GM19239 (cell line): ENCODE data around the gene SEC61A1.

Source experiments
- DNase-seq: peaks from one replicate; pipeline ENCODE4 v3.0.0; 2011; ENCODE audit warnings: low spot score; ENCODE audit not compliant: insufficient read length
- FAIRE-seq: peaks from 2 replicates; lab custom pipeline; 2011; peaks lifted over from hg19 to GRCh38; lab: Jason Lieb, UNC

The SEC61A1 gene

DNA sequence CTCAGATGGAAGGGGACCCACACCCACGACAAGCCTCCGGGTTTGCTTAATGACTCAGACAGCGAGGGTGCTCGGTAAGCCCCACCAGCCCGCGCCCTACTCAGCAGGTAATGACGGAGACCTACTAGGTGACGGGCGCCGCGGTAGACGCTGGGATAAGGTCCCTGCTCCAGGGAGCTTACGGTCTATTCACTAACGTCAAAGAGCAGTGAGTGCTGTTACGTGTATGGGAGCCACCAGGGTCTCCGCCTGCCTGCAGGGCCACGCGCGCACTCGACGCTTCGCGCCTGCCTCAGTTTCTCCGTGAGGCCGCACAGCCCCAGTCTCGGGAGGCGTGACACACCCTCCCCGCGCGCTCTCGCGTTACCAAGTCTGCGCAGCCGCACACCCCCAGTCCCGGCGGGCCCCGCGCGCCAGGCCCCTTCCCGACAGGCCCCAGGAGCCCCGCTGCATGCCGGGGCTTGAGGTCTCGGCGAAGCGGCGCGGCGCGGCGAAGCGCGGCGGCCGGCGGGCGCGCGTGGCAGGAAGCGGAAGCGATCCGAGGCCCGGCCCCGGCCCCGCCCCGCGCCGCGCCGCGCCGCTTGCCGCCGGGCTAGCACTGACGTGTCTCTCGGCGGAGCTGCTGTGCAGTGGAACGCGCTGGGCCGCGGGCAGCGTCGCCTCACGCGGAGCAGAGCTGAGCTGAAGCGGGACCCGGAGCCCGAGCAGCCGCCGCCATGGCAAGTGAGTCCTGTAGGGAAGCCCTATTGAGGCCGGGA is at the start of gene SEC61A1:
Gene SEC61A1 (plus strand): TSS at position 601 of the 758 bp plus-strand sequence. CDS start 116 bp downstream, at position 717.
- FAIRE-seq (peak; percentile 83), DNase-seq (peak; percentile 98)

DNA sequence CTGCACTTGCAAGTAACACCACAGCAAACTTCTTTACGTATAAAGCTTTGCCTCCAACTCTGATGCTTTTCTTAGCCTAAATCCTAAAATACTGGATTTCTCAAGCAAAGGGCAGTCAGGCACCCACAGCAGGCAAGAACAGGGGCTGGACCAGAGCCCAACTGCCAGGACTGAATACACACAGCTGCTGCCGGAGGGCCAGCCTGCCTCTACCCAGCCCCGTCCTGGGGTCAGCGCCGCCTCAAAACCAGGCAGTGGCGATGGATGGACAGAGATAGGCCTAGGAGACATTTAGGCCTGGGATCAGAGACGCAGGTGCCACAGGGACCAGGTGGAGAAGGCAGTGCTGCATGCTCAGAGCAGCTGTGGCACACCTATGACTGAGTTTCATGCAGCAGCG is 47.6 kb upstream of the SEC61A1 start:
- DNase-seq, result no peak
- FAIRE-seq, result no peak

DNA sequence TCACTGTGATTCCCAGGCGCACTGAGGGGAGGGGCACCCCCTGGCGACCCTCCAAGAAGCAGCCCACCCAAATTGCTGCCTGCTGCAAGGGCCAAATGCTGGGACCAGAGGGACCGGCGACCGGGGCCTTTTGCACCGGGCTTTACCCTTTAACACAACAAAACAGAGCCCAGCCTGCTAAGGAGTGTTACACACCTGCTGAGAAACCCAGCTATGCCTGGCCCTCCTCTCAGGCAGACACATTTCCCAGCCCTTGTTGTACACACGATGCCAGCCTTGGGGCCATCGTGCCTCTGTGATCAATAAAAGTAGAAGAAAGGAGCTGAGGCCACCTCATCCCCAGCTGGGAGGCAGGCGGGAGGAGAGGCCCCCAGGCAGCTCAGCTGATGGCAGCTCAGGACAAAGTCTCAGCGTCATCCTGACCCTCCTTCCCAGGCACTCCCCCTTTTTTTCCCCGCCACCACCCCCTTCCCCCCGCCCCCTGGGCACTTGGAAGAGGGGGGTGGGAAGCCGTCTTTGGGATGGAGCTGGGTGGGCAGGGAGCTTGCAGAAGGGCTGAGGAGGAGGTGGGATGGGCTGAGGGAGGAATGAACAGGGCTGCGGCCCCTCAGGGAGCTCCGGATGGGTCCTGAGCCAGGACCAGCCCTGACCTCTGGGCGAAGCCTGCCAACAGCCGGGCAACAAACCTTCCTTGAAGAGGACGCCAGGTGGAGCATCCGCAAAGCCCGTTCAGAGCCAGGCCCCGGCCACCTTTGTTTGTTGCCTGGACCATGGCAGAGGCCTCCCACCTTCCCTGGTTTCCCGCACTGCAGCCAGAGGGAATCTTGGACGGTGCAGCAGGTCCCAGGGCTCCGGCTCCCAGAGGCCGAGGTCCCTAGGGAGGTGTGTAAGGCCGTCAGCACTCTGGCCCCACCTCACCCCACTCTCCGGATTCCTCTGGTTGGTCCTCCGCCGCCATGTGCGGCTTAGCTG is 45.9 kb upstream of the SEC61A1 start:
- FAIRE-seq, result no peak
- DNase-seq, result no peak

DNA sequence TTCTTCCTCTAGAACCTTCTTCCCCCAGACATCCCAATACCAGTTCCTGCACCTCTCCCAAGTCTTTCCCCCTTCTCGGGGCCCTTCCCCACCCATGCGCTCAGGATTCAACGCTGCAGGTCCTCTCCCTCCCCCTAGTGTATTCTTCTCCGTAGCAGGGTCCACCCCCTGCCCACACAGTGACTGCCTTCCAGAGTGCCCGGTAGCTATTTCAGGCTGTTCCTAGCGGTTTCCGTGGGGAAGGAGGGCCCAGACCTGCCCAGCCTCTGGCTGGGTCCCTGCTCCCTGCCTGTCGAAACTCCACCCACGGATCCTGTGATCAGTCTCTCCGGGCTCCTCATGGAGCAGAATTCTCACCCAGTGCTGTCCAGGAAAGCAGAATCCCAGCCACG is 45.2 kb upstream of the SEC61A1 start:
- DNase-seq, result no peak

DNA sequence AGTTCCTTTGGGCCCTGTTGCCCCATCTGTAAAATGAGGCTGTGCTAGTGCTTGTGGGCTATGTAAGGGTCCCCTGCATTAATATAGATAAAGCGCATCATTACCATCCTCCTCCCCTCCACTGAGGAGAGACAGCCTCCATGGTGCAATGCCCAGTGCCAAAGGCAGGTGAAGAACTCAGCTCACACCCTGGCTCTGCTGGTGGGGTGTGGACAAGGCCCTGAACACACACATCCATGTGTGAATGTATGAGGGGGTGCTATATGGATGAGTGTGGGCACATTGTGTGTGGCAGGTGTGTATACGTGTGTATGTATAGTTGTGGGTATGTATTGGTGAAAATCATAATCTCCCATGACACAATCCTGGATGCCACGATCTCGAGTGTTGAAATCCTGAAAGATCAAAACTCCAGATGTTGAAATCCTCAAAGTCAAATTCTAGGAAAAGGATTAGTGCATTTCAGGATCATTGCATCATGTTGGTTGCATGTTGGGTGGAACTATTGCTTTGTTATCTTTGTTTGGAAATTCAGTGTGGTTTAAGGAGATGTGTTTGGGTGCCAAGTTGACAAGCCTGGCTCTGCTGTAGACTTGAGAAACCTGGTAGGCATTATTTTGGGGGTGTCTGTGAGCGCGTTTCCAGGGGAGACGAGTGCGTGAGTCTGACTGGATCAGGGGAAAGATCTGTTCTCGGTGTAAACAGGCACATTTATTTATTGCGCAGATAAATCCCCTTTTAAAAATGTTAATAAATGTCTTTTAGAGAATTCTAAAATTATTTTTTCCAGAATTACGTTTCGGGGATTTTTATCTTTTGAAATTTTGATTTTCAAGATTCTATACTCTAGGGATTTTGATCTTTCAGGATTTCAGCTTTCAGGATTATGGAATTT is 42.0 kb upstream of the SEC61A1 start:
- FAIRE-seq (no peak), DNase-seq (no peak)

More for the DNA sequence above, 45.2 kb upstream of the SEC61A1 start:
- no peak for FAIRE-seq

DNA sequence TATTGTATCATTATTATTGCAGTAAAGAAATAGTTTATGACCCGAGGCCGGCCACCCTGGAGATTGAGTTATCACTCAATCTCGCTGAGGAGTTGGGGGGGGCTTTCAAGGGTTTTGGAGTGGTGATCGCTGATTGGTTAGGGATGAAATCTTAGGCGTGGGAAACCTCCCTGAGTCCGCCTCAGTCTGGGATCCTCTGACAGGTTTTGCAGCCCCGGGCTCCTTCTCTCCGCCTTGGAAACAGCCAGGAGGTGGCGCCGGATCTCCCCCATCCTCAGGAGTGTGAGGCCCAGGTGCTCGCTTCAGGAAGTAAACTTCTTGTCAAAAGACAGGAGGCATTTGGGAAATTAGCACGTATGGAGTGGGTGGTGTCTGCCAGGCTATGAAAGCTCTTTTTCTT is 41.1 kb upstream of the SEC61A1 start:
- DNase-seq (no peak), FAIRE-seq (no peak)

DNA sequence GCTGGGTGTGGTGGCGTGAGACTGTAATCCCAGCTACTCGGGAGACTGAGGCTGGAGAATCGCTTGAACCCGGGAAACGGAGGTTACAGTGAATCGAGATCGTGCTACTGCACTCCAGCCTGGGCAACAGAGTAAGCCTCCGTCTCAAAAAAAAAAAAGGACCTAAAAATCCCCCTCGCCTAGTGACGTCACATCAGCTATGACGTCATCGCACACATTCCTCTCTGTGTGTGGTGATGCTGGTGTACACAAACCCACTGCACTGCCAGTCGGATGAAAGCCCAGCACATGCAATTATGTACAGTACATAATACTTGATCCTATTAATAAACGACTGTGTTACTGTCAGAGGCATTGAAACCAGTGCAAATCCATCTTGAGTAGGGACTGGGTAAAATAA is 40.2 kb upstream of the SEC61A1 start:
- DNase-seq, result no peak
- FAIRE-seq, result no peak

DNA sequence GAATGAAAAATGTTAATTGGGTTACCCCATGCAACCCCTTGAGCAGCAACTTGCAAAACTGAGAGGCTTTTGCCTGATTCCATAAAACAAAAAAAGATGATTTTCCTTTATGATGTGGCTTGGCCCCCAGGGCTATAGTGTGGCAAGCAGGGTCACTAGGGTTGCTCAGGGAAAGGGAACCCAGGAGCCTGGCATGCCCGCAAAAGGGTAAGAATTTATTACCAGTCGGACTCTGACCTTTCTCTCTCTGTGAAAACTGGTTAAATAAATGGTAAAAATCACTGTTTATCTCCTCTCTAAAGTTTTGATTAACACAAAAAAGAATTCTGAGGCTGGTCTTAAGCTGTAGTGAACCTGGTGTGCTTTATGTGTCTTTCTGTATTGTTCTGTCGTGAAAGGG is 37.7 kb upstream of the SEC61A1 start:
- DNase-seq, result no peak
- no peak for FAIRE-seq

DNA sequence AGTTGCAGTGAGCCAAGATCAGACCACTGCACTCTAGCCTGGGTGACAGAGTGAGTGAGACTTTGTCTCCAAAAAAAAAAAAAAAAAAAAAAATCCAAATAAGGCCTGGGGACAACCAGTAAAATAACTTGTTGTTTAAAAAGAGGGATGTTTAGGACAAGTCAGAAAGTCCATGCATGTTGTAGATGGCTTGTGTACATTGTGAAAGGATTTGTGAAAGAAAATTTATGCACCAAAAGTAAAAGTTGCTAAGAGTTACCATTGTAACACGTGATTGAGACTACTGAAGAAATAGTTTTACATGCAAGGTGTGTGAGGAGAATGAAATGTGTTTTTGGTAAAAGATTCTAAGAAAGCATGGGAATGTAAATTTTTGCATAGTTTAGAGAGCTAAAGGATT is 35.7 kb upstream of the SEC61A1 start:
- FAIRE-seq (no peak), DNase-seq (no peak)

DNA sequence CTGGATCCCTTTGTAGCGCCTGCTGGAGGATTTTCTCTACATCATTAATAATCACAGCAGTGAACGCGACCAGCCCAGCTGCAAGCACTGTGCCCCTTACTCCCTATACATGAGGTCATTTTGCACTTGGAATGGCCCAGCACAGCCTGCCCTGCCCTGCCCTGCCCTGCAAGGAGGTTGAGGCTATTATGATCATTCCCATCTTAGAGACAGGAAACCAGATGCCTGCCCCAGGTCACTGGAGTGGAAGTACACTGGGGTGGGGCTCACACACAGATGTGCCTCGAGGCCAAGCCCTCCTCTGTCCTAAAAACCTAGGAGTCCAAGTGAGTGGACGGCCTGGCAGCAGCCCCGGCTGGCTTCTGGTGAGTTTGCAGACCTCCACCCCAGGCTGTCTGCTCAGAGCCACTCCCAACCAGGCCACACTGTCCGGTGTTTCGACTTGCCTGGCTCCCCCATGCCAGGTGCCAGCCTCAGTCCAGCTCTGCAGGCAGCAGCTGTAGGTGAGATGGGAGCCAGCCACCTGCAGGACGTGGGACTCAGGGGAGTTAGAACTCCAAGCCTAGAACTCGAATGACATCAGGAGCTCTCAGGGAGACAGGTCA is 30.4 kb upstream of the SEC61A1 start:
- DNase-seq (no peak), FAIRE-seq (no peak)

DNA sequence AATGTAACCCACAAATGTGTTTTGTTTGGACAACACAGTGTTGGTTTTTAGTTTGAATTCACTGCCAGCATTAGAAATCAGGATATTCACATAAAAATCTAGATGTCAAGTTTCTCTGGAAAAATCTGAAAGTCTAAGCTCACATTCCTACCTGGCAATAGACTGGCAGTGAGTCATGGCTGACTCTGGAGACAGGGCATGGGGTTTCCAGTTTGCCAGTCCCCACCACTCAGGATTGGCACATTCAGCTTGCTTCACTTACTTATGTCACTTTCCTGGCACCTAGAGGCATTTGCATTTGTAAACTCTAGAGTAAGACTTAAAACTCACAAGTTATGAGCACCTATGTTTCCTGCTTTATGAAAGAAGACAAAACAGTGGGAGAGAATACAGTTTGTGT is 19.1 kb upstream of the SEC61A1 start:
- FAIRE-seq, result no peak
- DNase-seq, result no peak

DNA sequence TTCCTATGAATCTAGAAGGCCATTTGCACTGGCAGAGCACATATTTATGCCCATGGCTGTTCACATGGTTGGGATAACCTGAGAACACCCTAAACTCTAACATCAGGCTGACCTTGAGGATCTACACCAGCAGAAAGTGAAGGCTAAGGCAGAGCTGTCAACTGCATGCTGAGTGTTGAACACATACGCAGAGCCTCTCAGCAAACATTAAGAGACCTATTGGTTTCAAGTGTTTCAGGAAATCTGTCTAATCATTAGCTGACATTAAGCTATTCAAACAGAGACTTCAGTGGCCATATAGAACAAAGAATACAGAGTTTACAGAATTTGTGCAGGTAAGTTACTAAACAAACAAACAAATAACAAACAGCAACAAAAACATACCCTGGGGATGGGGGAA is 16.1 kb upstream of the SEC61A1 start:
- DNase-seq (no peak), FAIRE-seq (no peak)

DNA sequence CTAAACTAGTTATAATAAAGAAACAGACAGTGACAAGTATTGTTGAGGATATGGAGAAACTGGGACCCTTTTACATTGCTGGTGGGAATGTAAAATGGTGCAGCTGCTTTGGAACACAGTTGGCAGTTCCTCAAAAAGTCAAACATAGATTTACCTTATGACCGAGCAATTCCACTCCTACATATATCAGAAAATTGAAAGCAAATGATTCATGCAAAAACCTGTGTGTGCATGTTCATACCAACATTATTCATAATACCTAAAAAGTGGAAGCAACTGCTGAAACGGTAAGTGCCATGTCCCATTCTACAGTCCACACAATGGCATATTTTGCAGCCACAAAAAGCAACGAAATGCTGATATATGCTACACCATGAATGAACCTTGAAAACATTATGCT is 12.2 kb upstream of the SEC61A1 start:
- no peak for DNase-seq
- FAIRE-seq, result no peak

DNA sequence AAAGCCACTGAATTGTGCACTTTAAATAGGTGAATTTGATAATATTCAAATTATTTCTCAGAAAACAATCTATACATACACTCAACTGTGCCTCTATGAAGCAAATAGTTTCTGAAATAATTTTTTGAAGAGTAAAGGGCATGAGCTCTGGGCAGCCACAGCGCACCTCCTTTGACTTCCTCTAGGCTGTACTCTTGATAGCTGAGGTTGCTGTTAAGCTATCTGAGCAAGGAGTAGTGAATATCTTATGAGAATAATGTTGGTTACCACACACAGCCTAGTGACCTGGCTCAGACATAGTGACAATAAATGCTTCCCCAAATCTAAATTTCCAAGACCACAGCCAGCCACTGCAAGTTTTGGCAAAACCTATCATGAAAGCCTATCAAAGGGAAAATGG is 11.6 kb upstream of the SEC61A1 start:
- DNase-seq (no peak), FAIRE-seq (no peak)

DNA sequence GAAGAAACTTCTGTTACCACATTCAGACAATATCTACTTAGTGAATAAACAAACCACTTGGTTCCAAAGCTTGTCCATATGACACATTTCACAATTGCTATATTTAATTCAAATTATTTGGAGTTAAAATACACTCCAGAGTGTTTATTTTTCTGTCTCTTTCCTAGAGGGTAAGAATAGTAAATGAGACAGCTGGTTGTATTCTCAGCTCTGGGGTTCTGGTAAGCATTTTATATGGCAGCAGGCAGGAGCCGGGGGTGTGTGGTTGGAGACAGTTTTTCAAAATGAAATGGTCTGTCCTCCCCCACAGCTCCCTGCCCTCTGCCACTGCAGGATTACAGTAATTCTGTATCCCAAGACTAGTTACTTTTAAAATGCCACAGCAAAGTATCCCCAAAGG is 10.9 kb upstream of the SEC61A1 start:
- DNase-seq (no peak), FAIRE-seq (no peak)

DNA sequence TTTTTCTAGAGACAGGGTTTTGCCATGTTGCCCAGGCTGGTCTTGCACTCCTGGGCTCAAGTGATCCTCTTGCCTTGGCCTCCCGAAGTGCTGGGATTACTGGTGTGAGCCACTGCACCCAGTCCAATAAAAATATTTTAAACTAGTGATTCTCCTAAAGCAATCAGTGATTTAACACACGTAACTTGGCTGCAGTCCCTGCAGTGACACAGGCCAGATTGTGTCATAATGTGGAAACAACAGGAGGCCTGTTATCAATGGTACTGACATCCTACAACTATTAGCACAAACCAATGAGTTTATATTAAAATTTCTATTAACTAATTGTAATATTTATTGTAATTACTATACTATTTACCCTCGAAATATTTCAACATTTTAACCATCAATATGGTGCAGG is 1.6 kb upstream of the SEC61A1 start:
- no peak for DNase-seq
- FAIRE-seq, result no peak

DNA sequence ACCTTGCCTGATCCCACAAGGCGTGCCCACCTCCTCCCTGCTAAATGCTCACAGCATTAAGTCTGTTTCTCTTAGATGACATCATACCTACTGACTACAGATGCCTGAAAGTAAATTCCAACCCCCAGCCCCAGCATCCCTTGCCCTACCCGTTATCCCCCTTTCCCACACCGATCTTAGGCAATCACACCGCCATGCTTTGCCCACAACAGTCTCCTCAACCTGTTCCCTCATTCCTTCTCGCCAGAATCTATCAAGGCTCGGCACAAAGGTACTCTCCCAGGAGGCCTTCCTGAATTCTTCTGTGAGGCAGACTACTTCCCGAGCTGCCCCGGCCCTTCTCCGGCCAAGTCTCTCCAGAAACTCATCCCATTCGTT is 789 bp upstream of the SEC61A1 start:
- DNase-seq (no peak), FAIRE-seq (no peak)

DNA sequence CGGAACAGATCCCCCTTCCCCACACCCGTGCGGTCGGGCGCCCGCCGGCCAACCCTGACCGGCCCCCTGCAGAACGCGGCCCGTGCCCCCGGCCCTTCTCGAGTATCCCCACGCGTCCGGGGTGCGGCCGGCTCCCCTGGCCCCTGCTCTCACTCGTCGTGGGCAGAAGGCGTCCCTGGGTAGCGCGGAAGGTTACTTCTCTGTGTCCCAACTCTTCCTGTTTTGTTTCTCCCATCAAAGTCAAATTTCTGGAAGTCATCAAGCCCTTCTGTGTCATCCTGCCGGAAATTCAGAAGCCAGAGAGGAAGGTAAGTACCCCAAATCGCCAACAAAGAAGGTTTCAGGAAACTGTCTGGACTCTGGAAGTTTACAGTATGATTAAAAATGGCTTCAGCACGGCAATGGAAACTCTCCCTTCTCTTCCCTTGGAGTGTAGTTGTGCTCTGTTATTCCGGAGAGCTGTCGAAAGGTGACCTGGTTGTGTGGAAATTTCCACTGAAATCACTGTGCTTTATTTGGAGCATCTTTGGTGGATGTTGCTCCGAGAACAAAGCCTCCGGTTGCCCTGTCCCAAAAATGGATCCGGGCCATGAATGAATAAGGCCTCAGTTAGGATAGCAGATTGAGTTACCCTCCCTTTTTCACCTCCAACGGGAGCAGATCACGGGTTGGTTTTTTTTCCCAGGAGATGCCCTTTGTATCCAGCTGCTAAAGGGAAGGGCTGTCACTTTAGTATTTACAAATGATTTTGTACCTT is 536 bp downstream of the SEC61A1 start:
- DNase-seq, result no peak
- peak; percentile 71 for FAIRE-seq

DNA sequence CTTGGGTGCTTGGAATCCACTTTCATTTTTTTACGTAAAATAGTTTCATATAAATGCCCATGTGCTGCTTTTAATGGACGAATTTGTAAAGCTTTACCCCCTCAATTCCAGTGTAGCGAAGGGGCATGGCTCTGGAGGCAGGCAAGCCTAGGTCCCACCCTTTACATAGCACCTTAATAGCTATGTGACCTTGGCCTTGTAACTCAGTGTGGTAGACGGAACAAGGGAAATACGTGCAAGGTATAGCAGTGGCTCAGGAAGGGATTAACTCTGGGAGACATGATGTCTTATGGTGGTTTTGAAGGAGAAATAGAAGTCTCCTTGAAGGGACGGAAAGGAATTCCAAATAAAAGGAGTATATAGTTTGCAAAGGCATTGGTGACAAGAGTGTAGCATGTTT is 1.4 kb downstream of the SEC61A1 start:
- DNase-seq (no peak), FAIRE-seq (no peak)
